NCI-H2107 treated with DMSO at 0.1 percent for 48 hours (cell line): ENCODE results near the gene TTLL11.

Experiments used
- DNase-seq: peaks from one replicate; lab custom pipeline; 2025; ENCODE audit not compliant: unreplicated experiment; lab: John Stamatoyannopoulos, UW

The TTLL11 gene

DNA sequence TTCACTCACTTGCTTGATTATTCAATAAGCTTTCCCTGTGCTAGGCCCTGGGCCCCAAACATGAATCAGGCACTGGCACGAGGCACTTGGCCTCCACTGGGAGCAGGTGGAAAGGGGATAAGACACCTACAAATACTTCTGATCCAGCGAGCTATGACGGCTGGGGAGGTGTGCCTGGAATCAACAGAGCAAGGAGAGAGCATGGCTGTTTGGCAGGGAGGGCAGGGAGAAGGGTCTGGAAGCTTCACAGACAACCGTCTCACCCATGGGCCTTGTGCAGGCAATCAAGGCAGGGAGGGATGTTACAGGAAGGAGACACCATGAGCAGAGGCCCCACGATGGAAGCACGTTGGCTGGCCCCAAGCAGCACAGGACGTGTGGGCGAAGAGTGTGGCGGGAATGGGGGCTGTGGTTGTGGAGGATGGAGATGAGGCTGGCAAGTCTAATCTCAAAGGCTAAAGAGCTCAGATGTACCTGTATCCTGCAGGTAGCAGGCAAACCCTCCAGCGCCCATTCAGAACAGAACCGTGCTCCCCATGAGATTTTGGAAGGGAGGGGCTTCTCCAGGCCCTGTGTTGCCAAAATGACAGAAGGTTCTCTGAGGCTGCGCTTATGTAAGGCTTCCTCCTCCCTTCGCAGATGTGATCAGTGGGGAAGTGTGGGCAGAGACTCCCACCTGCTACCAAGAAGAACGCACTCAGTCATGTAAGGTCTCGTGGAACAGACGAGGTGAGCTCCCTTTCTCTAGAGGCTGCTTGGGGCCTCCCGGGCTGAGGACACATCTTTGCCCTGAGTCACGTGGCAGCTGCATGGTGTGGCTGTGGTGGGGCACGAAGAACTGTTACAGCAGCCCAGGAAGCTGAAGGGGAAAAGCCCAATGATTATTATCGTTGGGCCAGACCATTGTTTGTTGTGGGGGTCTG is 252.0 kb downstream of the TTLL11 start:
- DNase-seq = no peak

DNA sequence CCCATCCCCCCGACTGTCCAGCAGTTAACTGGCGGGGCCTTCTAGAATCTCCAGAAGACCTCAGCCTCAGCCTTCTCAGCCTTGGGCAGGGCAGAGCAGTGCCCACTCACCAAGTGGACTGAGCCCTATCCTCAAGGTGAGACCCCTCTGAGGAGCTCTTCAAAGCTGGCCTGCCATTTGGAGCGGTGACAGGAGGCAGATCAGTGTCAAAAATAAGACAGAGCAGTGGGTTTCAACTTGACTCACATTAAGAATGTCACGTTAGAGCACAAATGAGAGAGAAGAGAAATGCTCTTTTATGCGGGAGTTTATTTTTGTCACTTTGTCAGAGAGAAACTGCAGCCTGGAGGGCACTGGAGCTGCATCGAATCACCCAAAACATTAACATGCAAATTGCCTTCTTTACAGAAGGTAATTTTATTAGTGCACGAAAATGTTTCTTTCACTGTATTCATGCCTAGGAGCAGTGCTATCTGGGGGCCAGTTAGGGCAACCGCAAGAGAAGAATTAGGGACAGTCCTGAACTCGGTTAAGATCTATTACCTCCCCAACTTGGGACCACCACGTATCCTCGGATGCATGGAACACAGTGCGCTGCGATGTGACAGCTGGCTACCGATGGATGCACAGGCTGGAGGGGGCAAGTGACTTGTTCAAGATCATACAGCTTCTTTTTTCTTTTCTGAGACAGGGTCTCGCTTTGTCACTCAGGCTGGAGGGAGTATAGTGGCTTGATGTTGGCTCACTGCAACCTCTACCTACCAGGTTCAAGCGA is 253.2 kb downstream of the TTLL11 start:
- DNase-seq = no peak

DNA sequence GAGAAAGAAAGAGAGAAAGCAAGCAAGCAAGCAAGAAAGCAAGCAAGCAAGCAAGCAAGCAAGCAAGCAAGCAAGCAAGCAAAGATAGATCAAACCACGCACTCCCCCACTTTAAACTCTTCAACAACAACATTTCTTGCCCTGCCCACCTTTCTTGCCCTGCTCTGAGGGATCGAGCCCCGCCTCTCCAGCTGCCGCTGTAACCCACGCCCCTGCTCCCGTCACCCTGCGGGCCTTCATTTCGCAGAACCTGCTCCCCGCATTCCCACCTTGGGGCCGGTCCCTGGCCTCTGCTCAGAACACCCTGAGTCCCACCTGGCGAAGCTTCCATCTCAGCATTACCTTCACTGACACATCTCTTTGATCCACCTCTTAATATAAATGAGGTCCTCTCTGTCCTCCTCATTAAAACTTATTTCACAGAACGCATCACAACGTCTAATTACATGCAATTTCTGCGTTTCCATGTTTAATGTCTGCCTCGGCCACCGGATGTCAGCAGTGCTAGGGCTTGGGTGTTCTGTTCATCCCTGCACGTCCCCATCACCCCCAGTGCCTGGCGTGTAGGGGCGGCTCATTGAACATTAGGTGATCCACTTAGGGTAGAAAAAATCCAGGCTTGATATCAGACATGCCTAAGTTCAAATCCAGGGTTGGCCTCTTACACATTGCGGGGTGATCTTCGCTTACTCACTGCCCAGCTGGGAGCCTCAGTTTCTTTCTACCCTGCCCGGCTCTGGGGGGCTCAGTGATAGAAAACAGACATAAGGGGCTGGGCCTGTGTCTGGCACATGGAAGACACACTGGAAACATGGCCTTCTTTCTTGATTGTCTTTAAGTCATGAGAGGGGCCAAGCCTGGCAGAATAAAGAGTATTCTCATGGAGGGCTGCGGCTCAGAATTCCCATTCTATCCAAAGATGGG is 254.1 kb downstream of the TTLL11 start:
- no peak for DNase-seq

DNA sequence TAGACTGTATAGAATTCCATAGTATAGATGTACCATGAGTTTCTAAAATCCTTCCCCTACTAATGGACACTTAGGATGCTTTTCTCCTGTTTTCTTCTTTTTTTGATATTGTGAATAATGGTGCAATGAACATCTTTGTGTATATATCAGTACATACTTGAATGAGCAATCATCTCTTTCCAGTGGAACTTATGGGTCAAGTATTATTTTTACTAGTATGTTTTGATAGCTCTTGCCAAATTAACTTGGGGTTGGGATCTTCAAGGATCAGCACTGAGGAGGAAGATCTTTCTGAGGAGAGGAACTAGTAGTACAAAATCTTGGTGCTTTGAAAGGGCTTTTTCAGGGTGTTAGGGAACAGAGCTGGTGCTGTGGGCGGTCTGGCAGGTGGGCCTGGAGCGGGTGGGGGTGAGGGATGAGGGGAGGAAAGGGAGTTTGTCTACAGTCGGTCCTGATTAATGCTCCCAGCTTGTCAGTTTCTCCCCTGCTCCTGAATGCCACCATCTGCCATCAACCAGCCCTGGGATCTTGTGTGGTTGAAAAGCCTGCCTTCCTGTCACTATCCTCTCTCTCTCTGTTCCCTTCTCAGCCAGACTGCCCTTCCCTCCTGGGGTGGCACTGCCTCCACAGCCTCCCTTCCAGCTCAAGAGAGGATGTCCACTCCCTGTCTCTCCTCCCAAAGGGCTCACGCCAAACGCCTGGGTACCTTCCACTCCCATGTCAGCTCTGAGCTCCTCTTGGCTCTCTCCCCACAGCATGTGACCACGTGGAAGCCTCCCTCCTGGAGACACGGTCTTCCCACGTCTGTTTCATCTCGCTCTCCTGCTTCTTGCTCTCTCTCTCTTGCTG is 255.8 kb downstream of the TTLL11 start:
- DNase-seq = no peak

DNA sequence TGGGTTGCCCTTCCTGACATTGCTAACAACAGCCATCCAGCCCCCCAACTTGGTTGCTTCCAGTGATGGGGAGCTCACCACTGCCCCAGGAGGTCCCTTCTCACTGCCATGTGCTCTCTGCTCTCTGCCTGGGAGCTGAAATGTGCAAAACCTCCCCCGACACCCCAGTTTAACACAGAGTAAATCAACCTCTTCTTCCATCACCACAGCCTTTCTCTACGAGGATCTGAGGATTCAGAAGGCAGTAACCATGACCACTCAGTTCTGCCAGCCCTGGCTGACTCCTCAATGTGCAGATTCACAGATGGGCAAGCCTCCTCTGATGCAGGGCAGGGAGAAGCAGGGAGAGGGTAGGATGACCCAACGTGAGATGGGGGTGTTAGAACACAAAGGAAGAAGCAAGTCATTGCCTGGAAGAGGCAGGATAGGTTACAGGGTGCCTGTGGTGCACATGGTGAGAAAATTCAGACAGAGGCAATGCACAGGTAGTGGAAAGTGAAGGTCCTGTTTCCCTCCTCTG is 256.7 kb downstream of the TTLL11 start:
- DNase-seq = no peak

DNA sequence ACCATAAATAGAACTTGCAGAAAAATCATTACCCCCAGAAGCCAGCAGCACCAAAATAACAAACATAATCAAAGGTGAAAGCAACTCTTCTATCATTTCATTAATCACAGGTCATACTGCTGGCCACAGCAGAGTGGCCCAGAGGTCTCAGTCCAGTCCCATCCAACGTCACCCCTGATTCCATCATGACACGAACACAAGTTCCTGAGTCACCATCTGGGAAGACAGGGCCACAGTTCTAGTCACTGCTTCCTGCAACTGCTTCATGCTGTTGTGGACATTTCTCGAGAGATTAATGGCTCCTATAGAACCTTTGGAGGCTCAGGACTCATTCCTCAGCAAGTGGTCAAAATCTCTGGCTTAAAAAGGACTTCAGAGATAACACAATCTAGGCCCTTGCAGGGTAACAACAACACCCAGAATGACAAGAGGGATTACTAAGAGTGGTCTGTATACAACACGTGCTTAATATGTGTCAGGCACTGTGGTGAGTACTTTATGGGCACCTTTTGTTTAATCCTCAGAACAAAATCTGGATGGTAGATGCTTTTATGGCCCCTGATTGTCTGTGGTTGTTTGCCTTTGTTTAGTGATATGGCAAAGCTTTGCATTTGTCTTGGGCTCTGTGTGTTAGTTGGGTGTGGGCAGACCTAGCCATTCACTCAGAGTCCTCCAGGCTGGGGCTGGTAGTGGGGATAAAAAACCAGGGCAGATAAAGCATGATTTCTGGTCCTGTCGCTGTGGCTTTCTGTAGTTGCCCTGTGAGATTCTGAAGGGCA is 257.3 kb downstream of the TTLL11 start:
- no peak for DNase-seq

DNA sequence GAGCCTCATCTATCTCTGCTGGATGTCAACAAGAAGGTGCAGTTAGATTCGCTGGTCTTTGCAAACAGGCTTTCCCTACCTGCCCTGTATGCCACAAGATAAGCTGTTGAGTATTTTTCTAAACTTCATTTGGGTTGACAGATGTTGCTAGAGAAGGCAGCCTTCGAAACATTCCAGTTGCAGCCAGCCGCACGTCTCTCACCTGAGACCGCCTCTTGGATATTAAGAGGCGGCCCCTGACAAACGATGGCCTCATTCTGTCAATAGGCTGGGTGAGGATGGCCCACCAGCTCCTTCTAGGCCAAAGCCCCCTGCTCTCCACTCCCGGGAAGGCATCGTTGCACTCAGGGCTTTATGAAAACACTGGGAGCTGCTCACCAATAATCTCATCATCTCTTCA is 260.0 kb downstream of the TTLL11 start:
- DNase-seq = no peak

DNA sequence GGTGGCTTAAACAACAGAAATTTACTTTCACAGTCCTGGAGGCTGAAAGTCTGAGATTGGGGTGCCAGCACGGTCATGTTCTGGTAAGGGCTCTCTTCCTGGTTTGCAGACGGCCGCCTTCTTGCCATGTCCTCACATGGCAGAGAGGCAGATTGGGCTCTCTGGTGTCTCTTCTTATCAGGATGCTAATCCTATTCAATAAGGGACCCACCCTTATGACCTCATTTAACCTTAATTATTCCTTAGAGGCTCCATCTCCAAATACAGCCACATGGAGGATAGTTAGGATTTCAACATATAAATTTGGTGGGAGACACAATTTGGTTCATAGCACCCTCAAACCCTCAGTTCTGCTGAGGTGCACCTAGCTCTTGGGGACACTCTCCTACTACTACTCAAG is 261.2 kb downstream of the TTLL11 start:
- no peak for DNase-seq

DNA sequence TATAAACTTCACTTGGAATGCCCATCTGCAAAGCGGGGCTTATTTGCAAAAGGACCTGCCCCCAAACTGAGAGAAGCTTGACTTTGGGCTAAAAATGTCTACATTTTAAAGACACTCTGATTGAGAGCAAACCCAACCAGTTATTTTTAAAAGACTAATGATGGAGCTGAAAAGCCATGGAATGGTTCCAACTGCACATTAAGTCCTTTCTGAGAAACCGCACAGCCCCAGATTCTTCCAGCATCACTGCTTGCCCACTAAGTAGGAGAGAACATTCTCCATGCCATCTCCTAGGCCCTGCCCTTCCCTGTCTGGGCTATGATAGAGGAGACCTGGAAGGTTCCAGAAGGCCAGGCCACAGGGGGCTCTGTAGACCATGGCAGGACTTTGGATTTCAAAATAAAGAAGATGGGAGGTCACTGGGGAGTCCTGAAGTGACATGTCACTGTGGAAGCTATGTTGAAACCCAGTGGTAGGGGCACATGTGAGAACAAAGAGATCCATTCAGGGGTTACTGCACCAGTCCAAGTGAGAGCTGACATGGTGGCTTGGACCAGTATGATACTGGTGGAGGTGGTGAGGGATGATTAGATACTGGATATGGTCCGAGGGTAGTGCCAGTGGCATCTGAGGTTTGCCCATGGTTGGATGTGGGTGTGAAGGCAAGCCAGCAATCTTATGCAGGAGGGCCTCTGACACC is 262.5 kb downstream of the TTLL11 start:
- no peak for DNase-seq

DNA sequence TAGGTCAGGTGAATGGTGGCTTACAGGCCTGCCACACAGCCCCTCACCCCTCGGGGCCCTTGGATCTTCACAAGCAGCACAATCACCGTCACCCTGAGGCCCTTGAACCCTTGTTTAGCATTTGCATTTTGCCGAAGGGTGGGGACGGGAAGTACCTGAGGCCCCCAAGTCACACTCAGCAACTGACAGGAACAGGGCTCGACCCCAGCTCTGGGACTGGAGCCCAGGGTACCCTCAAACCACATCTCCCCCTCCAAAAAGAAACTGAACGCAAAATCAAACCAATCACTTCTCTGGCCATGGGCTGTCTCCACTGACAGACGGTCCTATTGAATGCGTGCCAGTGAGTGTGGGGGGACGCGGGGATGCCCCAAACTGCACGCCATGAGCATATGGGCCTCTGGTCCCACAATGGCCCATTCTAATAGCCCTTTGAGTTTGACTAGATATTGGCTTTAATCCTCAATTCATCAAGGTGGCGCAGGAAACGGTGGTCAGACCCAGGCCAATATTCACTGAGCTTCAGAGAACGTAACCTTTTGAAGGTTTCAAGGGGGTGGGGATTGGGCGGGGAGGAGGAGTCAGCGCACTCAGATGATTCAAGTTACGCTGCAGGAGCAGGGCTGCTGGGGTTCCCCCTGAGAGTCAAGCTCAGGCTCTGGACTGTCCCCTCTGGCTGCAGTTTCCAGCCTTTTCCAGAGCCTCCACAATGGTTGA is 265.7 kb downstream of the TTLL11 start:
- no peak for DNase-seq

DNA sequence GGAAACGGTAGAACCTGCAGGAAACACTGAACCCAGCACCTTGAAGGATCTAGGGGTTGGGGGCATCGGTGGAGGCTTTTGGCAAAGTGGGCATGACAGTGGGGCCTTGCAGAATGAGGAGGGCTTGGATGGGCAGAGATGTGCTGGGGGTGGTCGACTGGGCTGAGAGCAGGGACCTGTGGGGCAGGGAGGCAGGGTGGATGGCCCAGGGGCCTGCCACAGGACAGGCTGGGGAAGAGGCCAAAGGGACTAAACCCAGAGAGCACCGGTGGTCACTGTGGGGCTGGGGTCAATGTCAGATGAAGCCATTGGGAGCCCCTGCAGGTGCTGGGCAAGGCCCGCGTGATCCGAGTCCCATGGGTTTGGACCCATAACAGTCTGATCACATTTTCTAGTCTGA is 266.4 kb downstream of the TTLL11 start:
- no peak for DNase-seq

DNA sequence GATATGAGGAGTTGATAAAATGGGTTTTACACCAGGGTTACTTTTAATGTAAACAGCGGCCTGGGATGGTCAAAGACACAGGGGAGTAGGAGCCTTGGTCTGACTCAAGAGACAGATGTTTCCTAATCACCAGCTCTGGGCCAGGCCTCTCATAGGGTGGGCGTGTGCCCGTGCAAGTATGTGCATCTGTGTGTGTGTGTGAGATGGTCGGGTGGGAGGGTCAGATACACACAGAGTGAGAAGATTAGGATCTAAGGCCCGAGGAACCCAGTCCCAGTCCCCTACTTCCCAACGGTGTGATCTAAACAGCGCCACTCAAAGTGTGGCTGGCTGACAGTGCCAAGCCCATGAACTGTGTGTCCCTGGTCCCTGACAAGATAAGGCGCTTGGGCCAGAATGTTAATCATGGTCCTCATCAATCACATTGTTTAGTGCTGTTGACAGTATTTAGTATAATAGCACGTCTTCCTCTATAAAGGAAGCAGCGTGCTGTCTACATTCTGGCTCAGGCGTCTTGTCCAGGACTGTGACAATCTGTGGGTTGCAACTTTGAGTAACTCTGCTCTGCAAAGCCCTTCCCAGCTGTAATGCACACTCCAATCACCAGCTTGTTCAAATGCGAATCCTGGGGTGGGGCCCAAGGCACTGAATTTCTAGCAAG is 267.9 kb downstream of the TTLL11 start:
- DNase-seq = no peak

DNA sequence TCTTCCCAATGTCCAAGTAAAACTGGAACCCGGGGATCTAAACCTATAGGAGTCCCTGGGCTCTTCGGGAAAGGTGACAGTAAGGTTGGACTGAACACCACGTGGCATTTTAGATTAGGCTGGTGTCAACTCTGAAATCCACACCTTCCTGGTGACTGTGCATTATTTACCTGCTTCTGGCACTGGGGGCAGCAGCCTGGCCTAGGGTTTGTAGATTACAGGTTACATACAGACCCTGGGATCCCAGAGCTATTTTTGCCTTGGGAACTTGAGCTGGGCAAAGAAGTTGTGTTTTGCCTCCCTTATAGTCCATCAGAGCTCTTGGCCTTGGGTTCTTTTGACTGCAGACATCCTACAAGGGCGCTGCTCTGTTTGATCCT is 268.5 kb downstream of the TTLL11 start:
- no peak for DNase-seq

DNA sequence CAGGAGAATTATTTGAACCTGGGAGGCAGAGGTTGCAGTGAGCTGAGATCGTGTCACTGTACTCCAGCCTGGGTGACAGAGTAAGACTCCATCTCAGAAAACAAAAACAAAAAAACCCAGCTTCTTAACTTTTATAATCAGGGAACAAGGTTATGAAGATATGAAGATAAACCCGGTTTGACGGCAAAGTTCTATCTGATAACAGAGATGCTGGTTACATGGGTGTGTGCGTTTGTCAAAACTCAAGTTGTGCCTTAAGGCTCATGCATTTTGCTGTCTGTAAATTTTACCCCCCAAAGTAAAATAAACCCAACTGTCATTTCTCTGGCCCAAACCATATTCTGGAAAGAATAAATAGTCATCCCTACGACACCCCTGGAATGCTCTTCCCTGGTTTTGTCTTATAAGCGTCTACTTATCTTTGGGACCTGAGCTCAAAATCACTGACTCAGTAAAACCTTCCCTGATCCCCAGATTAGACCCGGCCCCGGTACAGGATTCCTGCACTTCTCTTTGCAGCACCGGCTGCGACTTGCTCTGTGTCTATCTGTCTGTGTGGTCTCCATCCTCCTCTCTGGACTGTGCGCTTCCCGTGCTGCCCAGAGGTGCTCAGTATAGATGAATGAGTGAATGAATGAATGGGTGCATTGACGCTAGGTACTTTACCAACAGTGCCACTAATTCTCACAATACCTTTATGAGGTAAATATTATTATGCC is 269.5 kb downstream of the TTLL11 start:
- DNase-seq = no peak

DNA sequence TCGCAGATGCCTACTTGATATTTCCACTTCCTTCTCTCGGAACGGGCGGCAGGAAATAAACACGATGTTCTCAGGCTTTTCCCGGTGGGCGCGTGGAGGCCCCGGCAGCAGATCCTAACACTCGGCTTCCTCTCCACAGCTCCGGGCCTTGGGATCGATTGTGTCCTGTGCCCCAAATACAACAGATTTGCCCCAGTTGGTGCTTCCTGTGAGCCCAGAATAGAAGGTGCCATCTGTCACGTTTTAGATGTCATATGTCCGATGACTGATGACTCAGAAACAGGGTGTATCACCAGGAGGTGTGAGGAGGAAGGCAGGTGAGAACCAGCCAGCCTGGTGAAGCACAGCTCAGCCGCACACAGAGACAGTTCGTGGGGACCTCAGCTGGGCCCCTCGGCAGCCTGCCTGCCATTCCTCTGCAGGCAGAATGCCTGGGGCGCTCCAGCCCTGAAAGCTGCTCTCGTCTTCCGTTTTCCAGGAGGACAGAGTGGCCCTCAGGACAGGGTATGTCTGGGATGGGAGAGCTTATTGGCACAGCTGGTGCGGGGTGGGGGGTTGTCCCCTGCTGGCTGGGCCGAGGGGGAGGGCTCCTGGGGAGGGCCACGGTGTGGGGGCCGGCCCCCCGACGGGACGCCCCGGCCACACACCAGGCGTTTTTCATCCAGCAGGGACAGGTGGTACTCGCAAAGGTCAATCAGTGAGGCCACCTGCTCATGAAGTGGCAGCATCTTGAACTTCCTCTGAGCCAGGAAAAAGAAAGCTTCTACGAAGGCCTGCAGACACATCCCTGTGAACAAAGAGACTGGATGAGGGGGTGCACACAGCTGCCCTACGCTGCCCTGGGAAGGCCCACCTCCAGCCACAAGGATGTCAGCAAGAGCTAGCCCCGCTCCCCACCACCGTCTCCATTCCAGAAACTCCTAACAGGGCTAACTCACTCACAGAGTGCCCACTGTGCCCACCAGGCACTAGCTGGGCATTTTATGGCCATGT is 270.7 kb downstream of the TTLL11 start:
- no peak for DNase-seq

DNA sequence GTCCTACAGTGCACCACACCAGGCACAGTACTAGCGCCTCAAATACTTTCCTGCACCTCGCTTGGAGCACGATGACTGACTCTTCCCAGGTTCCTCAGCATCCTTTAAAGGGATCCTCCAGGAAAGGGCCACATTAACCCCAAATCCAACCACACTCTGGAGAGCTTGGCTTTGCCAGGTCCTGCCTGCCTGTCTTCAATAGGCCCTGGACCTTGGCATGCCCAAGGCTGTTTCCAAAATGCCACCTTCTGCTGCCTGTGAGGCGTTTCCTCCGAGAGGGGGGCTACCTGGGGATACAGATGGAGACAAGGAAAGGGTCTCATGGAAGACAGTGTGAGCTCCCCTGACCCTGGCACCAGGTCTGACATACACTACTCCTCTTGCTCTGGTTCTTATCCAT is 271.8 kb downstream of the TTLL11 start:
- DNase-seq = no peak
